ENCODE data around the gene KCMF1.
"Not testable (repeated sequence)": the region's sequence is repeated elsewhere in the genome, so short reads cannot be mapped to it uniquely, and the experiment has no call there.

The KCMF1 gene

DNA sequence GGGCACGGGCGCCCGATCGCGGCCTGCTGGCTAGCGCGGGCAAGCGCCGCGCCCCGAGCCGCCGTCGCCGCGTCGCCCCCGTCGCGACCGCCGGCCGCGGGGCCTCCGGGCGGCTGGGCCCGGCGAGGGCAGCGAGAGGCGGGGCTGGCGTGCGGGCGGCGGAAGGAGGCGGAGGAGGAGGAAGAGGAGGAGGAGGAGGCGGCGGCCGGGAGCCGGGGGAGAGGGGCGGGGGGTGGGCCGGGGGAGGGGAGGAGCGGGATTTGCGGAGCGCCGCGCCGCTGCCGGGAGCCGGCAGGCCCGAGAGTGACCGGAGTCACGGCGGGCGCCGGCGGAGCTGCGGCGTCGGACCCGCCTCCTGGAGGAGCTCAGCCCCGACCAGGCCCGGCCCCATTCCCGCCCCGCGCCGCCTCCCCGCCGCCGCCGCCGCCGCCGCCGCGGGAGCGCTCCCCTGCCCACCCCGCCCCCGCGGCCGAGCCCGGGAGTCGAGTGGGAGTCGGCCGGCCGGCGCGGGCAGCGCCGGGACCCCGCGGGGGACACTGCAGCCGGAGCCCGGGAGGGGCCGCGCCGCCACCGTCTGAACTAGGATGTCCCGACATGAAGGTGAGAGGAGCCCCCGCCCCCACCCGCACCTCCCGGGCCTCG, at the start of gene KCMF1:
TSS of gene KCMF1 (plus strand) at position 294 of the 642 bp plus-strand sequence. CDS start at position 585, 291 bp downstream.
- in situ Hi-C loops (cut with MboI; ENCODE audit: low sequenced_read_pairs) = no loop called here

- in situ Hi-C loops (cut with MboI; ENCODE audit: low sequenced_read_pairs) = no loop called here
These were observed 48.0 kb upstream of the KCMF1 start for GRCh38 chr2:84923009-84923408.

GRCh38 chr2:84924173-84925106, 46.5 kb upstream of the KCMF1 start:
- in situ Hi-C loops (cut with MboI; ENCODE audit: low sequenced_read_pairs) = no loop called here

DNA sequence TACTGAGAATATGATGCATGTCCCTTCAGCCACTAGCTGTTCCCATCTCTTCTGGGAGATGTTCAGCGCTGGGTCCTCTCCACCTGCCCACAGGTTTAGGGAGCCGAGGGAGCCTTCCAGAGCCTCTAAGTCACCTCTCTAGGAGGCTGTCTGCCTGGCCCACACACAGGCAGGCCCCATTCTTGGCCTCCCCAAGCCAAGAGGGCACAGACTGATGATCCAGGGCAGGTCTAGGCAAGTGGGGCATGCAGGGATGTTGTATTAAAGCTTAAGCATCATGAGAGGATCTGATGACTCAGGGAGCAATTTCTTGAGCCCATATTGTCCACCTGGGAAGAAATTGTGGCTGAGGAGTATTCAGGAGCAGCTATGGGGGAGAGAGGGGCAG, 45.6 kb upstream of the KCMF1 start:
- in situ Hi-C loops (cut with MboI; ENCODE audit: low sequenced_read_pairs) = no loop called here

- in situ Hi-C loops (cut with MboI; ENCODE audit: low sequenced_read_pairs) = no loop called here
These were observed 45.1 kb upstream of the KCMF1 start for GRCh38 chr2:84925724-84926376.

- in situ Hi-C loops (cut with MboI; ENCODE audit: low sequenced_read_pairs) = no loop called here
These were observed 43.7 kb upstream of the KCMF1 start for GRCh38 chr2:84927275-84927627.

GRCh38 chr2:84931384-84931821, 39.6 kb upstream of the KCMF1 start:
- in situ Hi-C loops (cut with MboI; ENCODE audit: low sequenced_read_pairs) = no loop called here

DNA sequence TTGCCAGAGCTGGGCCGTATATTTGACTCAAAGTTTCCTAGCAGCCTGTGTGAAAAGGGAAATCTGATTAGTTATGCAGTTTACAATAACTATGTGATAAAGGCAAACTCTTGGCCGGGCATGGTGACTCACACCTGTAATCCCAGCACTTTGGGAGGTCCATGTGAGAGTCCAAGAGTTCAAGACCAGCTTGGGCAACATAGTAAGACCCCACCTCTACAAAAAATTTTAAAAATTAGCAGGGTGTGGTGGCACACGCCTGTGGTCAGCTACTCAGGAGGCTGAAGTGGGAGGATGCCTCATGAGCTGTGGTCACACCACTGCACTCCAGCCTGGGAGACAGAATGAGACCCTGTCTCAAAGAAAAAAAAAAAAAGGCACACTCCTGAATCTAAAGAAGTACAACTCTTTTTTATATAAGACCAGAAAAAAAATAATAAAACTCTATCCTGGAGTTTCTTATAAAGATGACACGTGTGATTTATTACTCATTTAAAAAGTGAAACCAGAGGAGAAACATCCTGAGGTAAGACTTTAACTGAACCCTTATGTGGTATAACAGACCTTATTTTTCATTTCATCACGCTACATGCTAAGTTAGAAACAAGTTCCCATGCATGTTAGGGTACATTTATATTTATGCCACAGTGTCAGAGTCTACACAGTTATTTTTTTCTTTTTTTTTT, 32.6 kb upstream of the KCMF1 start:
- in situ Hi-C loops (cut with MboI; ENCODE audit: low sequenced_read_pairs) = no loop called here

- in situ Hi-C loops (cut with MboI; ENCODE audit: low sequenced_read_pairs) = no loop called here
These were observed 31.4 kb upstream of the KCMF1 start for GRCh38 chr2:84939426-84940087.

- in situ Hi-C loops (cut with MboI; ENCODE audit: low sequenced_read_pairs) = no loop called here
These were observed 30.9 kb upstream of the KCMF1 start for GRCh38 chr2:84940088-84940470.

DNA sequence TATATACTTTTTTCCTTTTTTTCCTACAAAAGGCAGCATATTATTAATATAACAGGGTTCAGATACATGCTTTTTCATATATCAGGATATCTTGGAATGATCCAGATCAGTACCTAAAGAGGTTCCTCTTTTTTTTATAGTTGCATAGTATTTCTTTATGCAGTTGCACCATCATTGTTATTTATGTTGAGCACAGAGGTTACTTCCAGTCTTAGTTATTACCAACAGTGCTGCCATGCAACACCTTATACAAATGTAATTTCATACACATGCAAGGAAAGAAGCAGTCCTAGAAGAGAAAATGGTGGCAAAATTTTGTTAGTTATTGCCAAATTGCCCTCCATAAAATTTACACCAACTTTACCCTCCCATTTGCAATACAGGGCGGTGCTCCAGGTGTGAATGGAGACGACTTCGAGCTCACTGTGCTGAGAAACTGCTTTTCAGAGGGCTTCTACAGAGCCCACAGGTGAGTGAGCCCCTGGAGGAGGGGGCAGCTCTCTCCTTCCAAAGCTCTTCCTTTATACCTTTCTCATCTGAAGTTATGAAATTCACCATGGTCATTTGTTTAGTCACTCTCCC, 30.0 kb upstream of the KCMF1 start:
- in situ Hi-C loops (cut with MboI; ENCODE audit: low sequenced_read_pairs) = no loop called here

DNA sequence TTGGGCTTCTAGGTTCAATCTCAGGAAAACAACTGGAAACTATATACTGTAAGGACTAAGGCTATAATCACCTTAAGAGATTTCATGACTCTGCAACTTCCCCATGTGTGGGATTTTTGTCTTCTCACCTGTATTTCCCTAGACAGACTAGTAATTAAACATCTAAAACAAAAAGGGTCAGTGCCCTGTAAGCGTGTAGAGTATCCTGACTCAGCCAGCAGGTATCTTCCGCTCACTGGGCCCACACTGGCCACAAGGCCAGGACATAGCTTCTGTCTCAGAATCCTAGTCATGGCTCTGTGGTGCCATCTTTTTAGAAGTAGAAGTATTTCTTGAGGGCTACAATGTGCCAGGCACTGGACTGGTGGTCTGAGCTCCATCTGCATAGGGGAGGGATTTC, 28.8 kb upstream of the KCMF1 start:
- in situ Hi-C loops (cut with MboI; ENCODE audit: low sequenced_read_pairs) = no loop called here

GRCh38 chr2:84942964-84943421, 28.0 kb upstream of the KCMF1 start:
- in situ Hi-C loops (cut with MboI; ENCODE audit: low sequenced_read_pairs) = no loop called here

DNA sequence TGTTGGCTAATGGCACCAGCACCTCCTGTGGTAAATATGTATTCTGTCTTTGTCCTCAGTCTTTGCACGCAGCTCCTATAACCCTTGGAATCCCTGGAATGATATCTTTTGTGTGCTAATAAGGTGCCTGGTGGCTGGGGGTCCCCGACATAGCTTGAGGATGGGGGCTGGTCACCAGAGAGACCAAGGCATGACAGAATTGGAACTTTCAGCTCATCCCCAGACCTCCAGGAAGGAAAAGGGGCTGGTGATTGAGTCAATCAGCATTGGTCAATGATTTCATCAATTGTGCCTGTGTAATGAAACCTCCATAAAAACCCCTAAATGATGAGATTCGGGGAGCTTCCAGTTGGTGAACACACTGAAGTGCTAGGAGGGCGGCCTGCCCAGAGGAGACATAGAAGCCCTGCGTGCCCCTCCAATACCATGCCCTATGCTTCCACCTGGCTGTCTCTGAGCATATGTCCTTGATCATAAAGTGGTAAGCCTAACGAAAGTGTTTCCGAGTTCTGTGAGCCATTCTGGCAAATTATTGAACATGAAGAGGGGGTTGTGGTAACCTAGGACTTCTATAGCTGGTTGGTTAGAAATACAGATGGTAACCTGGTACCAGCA, 26.6 kb upstream of the KCMF1 start:
- in situ Hi-C loops (cut with MboI; ENCODE audit: low sequenced_read_pairs) = no loop called here

- in situ Hi-C loops (cut with MboI; ENCODE audit: low sequenced_read_pairs) = not testable (repeated sequence)
These were observed 25.1 kb upstream of the KCMF1 start for GRCh38 chr2:84945838-84946203.

GRCh38 chr2:84946204-84947009, 24.6 kb upstream of the KCMF1 start:
- in situ Hi-C loops (cut with MboI; ENCODE audit: low sequenced_read_pairs) = no loop called here

DNA sequence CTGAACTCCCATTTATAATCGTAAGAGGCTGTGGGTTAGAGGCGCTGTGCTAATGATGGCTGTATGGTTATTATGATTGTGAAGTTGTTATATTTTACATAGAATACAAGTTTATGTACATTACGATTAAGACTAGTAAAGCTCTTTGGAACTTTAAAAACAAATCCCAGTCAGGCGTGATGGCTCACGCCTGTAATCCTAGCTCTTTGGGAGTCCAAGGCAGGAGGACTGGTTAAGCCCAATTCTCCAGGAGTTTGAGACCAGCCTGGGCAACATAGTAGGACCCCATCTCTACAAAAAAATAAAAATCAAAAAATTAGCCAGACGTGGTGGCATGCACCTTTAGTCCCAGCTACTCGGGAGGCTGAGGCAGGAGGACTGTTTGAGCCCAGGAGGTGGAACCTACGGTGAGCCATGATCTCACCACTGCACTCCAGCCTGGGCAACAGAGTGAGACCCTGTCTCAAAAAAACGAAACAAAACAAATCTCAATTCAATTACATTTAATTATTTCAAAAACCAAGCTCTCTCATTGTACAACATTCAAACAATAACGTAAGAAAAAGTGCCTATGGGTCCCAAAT, 23.9 kb upstream of the KCMF1 start:
- in situ Hi-C loops (cut with MboI; ENCODE audit: low sequenced_read_pairs) = no loop called here

- in situ Hi-C loops (cut with MboI; ENCODE audit: low sequenced_read_pairs) = no loop called here
These were observed 17.4 kb upstream of the KCMF1 start for GRCh38 chr2:84953535-84953934.

GRCh38 chr2:84954329-84954728, 16.6 kb upstream of the KCMF1 start:
- in situ Hi-C loops (cut with MboI; ENCODE audit: low sequenced_read_pairs) = no loop called here
